GM23248 (cell line): ENCODE data around the gene AXIN1.

Experiments
- EZH2 ChIP-seq: fragments of 200-600 bp; sonication (generic); IDR thresholded peaks from 2 replicates; pipeline ENCODE4 v1.6.1; 2018; ENCODE audit warnings: antibody characterized with exemption, mild to moderate bottlenecking; ENCODE audit not compliant: insufficient read depth, poor library complexity, severe bottlenecking
- EZH2phosphoT487 ChIP-seq: fragments of 200-600 bp; sonication (generic); IDR thresholded peaks from 2 replicates; pipeline ENCODE4 v1.6.1; 2018; ENCODE audit warnings: antibody characterized with exemption, moderate library complexity, mild to moderate bottlenecking, low read depth; ENCODE audit not compliant: insufficient read depth

GRCh38 chr16:318628-319027 is 33.9 kb downstream of the AXIN1 start:
- TF ChIP-seq EZH2 (no peak), EZH2phosphoT487 (no peak)
